K562 (cell line): ENCODE data around the gene ZNF292. TPM values are rescaled to one million over a fixed set of nuclear protein-coding genes. Genes with fewer than 3 reads are reported as not detected.

ENCODE experiments used
- ATAC-seq: fragments of 200-7000 bp; cut with Tn5 transposase; 3 replicates; pipeline ENCODE4 v1.9.1; 2020; ENCODE audit warnings: moderate library complexity
- BruUV-seq: library from RNA; stranded (reverse); fragments of 400-500 nt; replicated peaks from 2 replicates; lab custom pipeline; 2021; lab: Mats Ljungman, UMichigan
- CTCF ChIA-PET: fragments of 300-600 bp; formaldehyde crosslinking; extraction: SDS; loops from one replicate; lab custom pipeline; 2021; ENCODE audit warnings: low intra/inter-chr PET ratio; lab: Yijun Ruan, JAX
- POLR2A ChIA-PET: fragments of 300-600, 350-650 bp; sonication (Branson Sonifier 250); formaldehyde crosslinking; extraction: SDS; loops from one replicate; lab custom pipeline; 2021; ENCODE audit warnings: antibody characterized with exemption, inconsistent platforms; lab: Yijun Ruan, JAX
- DNase-seq, 4 experiments: peaks; one replicate each; pipeline versions ENCODE4 v3.0.0 to v3.0.0-alpha.2; 2011 to 2018; ENCODE audit warnings: low spot score in 3 of 4, mixed read lengths in 3 of 4; ENCODE audit errors: extremely low read depth in 1 of 4
- FAIRE-seq: peaks from 2 replicates; lab custom pipeline; 2011; peaks lifted over from hg19 to GRCh38; lab: Jason Lieb, UNC
- H2AFZ ChIP-seq: 2 replicates; pipeline ENCODE4 v1.6.0; 2011; ENCODE audit warnings: low read depth, low read length, control low read depth, inconsistent platforms
- H3K27ac ChIP-seq: fragments of 200-600 bp; 3 replicates; pipeline ENCODE4 v1.8.0; 2011; ENCODE audit warnings: low read depth, mild to moderate bottlenecking, control low read depth, inconsistent platforms, low read length, moderate library complexity, mixed read lengths; ENCODE audit errors: extremely low read depth
- H3K27me3 ChIP-seq, 2 experiments: fragments of 300-600 bp in 1 of 2; 2 replicates in 1 of 2; 3 replicates in 1 of 2; pipeline versions ENCODE4 v1.6.0 to v1.8.0; 2011; ENCODE audit warnings: inconsistent platforms in 2 of 2, low read length in 2 of 2, mild to moderate bottlenecking in 1 of 2, mixed read lengths in 1 of 2, moderate library complexity in 1 of 2; ENCODE audit not compliant: control insufficient read depth in 2 of 2, insufficient read depth in 2 of 2
- H3K36me3 ChIP-seq: fragments of 300-600 bp; 3 replicates; pipeline ENCODE4 v1.8.0; 2011; ENCODE audit warnings: mild to moderate bottlenecking, low read length, inconsistent platforms; ENCODE audit not compliant: control insufficient read depth, insufficient read depth
- H3K4me1 ChIP-seq, 2 experiments: fragments of 200-600 bp in 1 of 2; replicated peaks in 1 of 2; 2 replicates in 1 of 2; 3 replicates in 1 of 2; pipeline versions ENCODE4 v1.5.1 to v1.8.0; 2011; ENCODE audit warnings: inconsistent platforms in 2 of 2, low read length in 2 of 2, mild to moderate bottlenecking in 1 of 2, mixed read lengths in 1 of 2, moderate library complexity in 1 of 2; ENCODE audit not compliant: control insufficient read depth in 2 of 2, insufficient read depth in 2 of 2
- H3K4me2 ChIP-seq: 2 replicates; pipeline ENCODE4 v1.6.1; 2011; ENCODE audit warnings: low read length, control low read depth, inconsistent platforms, mixed read lengths; ENCODE audit not compliant: insufficient read depth
- H3K4me3 ChIP-seq: fragments of 200-600 bp; sonication (generic), shearing (Covaris generic); 2 replicates; pipeline ENCODE4 v1.5.1; 2016; ENCODE audit warnings: control low read depth, inconsistent platforms
- H3K79me2 ChIP-seq: fragments of 200-600 bp; 3 replicates; pipeline ENCODE4 v1.8.0; 2011; ENCODE audit warnings: low read length, inconsistent platforms; ENCODE audit not compliant: control insufficient read depth, insufficient read depth
- H3K9ac ChIP-seq, 2 experiments: 2 replicates each; pipeline versions ENCODE4 v1.6.0 to v1.6.1; 2011; ENCODE audit warnings: low read depth in 2 of 2, low read length in 2 of 2, control low read depth in 1 of 2, inconsistent platforms in 1 of 2, mild to moderate bottlenecking in 1 of 2, mixed read lengths in 1 of 2; ENCODE audit not compliant: insufficient read depth in 1 of 2
- H3K9me1 ChIP-seq: one replicate; pipeline ENCODE4 v1.6.0; 2011; ENCODE audit warnings: inconsistent platforms, mild to moderate bottlenecking, low read length, moderate library complexity; ENCODE audit not compliant: control insufficient read depth, insufficient read depth
- H3K9me3 ChIP-seq: replicated peaks from 2 replicates; pipeline ENCODE4 v1.5.1; 2011; ENCODE audit warnings: low read depth, low read length, inconsistent platforms; ENCODE audit not compliant: control insufficient read depth, insufficient read depth
- H4K20me1 ChIP-seq: replicated peaks from 2 replicates; pipeline ENCODE4 v1.6.1; 2011; ENCODE audit warnings: low read length, inconsistent platforms, mixed read lengths; ENCODE audit not compliant: control insufficient read depth, insufficient read depth
- BMI1 ChIP-seq: fragments of 150-350 bp; IDR thresholded peaks from 2 replicates; pipeline ENCODE4 v1.6.1; 2014; ENCODE audit warnings: low read length
- CTCF ChIP-seq, 3 experiments: IDR thresholded peaks in 2 of 3; conservative IDR thresholded peaks in 1 of 3; 2 replicates each; pipeline ENCODE4 v1.5.1; 2011 to 2012; ENCODE audit warnings: low read length in 3 of 3, mild to moderate bottlenecking in 3 of 3, control low read depth in 2 of 3, improper control_type of control experiment in 1 of 3, inconsistent platforms in 1 of 3, low read depth in 1 of 3, mixed read lengths in 1 of 3, moderate library complexity in 1 of 3; ENCODE audit not compliant: insufficient read depth in 2 of 3
- DMBX1 ChIP-seq: fragments of 250-450 bp; sonication (Bioruptor Pico); IDR thresholded peaks from 2 replicates; pipeline ENCODE4 v1.8.0; 2022; ENCODE audit warnings: inconsistent platforms, mild to moderate bottlenecking, moderate library complexity, borderline replicate concordance
- NONO ChIP-seq, 2 experiments: fragments of 200-400 bp in 1 of 2; fragments of 450-650 bp in 1 of 2; formaldehyde crosslinking in 1 of 2; IDR thresholded peaks; 2 replicates each; pipeline ENCODE4 v1.6.1; 2017; ENCODE audit warnings: low read depth in 2 of 2, mild to moderate bottlenecking in 2 of 2, moderate library complexity in 2 of 2, low read length in 1 of 2
- NR4A1 ChIP-seq, 2 experiments: fragments of 250-450 bp in 1 of 2; fragments of 450-650 bp in 1 of 2; sonication (Bioruptor Pico) in 1 of 2; IDR thresholded peaks; 2 replicates each; pipeline versions ENCODE4 v1.4.0 to v1.6.1; 2016 to 2020; ENCODE audit warnings: mild to moderate bottlenecking in 2 of 2, missing compliant biosample characterization in 1 of 2, missing genetic modification characterization in 1 of 2, moderate library complexity in 1 of 2
- PRPF4 ChIP-seq: fragments of 200-400 bp; formaldehyde crosslinking; IDR thresholded peaks from one replicate; pipeline ENCODE4 v1.6.1; 2017; ENCODE audit warnings: low read length, low read depth, mild to moderate bottlenecking; ENCODE audit not compliant: insufficient read depth, poor library complexity, severe bottlenecking
- RBM17 ChIP-seq: fragments of 200-400 bp; formaldehyde crosslinking; IDR thresholded peaks from 2 replicates; pipeline ENCODE4 v1.6.1; 2017; ENCODE audit warnings: low read depth, mild to moderate bottlenecking, low read length, borderline replicate concordance
- SPI1 ChIP-seq: IDR thresholded peaks from 2 replicates; pipeline ENCODE4 v1.6.1; 2011; ENCODE audit warnings: low read depth, low read length, control low read depth, borderline replicate concordance
- STAG1 ChIP-seq: sonication (generic); formaldehyde crosslinking; IDR thresholded peaks from 2 replicates; pipeline ENCODE4 v1.5.0; 2020; ENCODE audit warnings: missing genetic modification reagents, borderline replicate concordance
- ZNF449 ChIP-seq: fragments of 250-450 bp; sonication (Bioruptor Pico); IDR thresholded peaks from 2 replicates; pipeline ENCODE4 v1.8.0; 2022; ENCODE audit warnings: moderate library complexity, mild to moderate bottlenecking, inconsistent platforms
- WGBS: fragments of 100-300 bp; shearing (Covaris generic); methylation state at CpG from one replicate; pipeline ENCODE4 v1.1.6; 2016; ENCODE audit warnings: low coverage, mixed read lengths; ENCODE audit not compliant: insufficient coverage; ENCODE audit errors: missing lambda C conversion rate; 5-methylcytosine and 5-hydroxymethylcytosine counted together
- in situ Hi-C: fragments of 300-500 bp; cut with MboI; formaldehyde crosslinking; loops from 4 replicates; pipeline ENCODE4 v1.15.0; 2018; ENCODE audit warnings: inconsistent platforms, mixed read lengths
- intact Hi-C: fragments of 100-400 bp; cut with micrococcal nuclease; formaldehyde crosslinking; loops from 2 replicates; pipeline ENCODE4 v1.14.2; 2022
- polyA plus RNA-seq, 8 experiments: library from polyadenylated mRNA; depleted of rRNA in 4 of 8; stranded (reverse) in 5 of 8; unstranded in 3 of 8; fragments of >200 nt; fragmentation: Nextera tagmentation in 2 of 8; fragmentation: Illumina TruSeq in 1 of 8; extraction: Ambion mirVana in 2 of 8; extraction: Trizol in 1 of 8; gene quantifications; 2 replicates each; pipeline versions ENCODE4 v1.2.1 to v1.2.3, GENCODE V29; 2011 to 2014; ENCODE audit warnings: inconsistent platforms in 1 of 8, missing spikeins in 1 of 8
- total RNA-seq, 7 experiments: library from RNA; depleted of rRNA in 6 of 7; stranded (reverse); fragments of >200 nt in 6 of 7; fragmentation: Illumina TruSeq in 2 of 7; extraction: Trizol in 2 of 7; gene quantifications; 2 replicates each; pipeline versions ENCODE4 v1.2.1 to v1.2.3, GENCODE V29; 2011 to 2021; ENCODE audit warnings: low replicate concordance in 1 of 7

The ZNF292 gene
- total and polyA plus RNA-seq, 9 of the 15 experiments (the other 6 are each of a cell fraction or from before 2014, with no cell fraction given), result 4.4 to 17.1 (median 12.8) TPM

GRCh38 chr6:87122477-87122876, 32.9 kb upstream of the ZNF292 start:
- TF ChIP-seq NONO (IDR thresholded peaks at IDR 0.05; ENCODE audit: low read depth in 2 of 2, low read length in 1 of 2) (no peak), STAG1 (CRISPR knock-in tag) (no peak)
- TF ChIP-seq, all 486 proteins: peak for 0
- ChIA-PET CTCF (no interaction called here), POLR2A (no interaction called here)
- Histone ChIP-seq H3K4me1 (peaks cover 0 to 5% of the 10 kb centered on the region in 2 experiments; a peak in 1 of 5 replicates), H3K4me2 (no peak overlapping the region), H3K9ac (no peak overlapping the region), H3K9me3 (no peaks in the 10 kb centered on the region), H3K9me1 (no peaks in the 10 kb centered on the region), H2AFZ (no peak overlapping the region), H3K36me3 (no peaks in the 10 kb centered on the region), H3K4me3 (no peak overlapping the region), H4K20me1 (no peaks in the 10 kb centered on the region), H3K27me3 (no peaks in the 10 kb centered on the region; a peak in 1 of 5 replicates), H3K27ac (no peak overlapping the region), H3K79me2 (no peaks in the 10 kb centered on the region)
- ATAC-seq, result no peak
- 57% methylated on average over 5 of the region's 51 CpGs for WGBS
- FAIRE-seq, result no peak
- intact Hi-C loops (no loop called here), in situ Hi-C loops (no loop called here)
- no peak for DNase-seq
- BruUV-seq, result no TSS peak

- no peaks in the 10 kb centered on the region for H4K20me1 ChIP-seq
- BruUV-seq, result no TSS peak
- ATAC-seq (no peak), FAIRE-seq (no peak), DNase-seq (no peak)
- H2AFZ ChIP-seq, result no peak overlapping the region
- H3K4me2 ChIP-seq, result no peak overlapping the region
- no peaks in the 10 kb centered on the region for H3K36me3 ChIP-seq
- H3K4me1 ChIP-seq, result peaks cover 0 to 5% of the 10 kb centered on the region in 2 experiments; a peak in 1 of 5 replicates
- CTCF ChIA-PET, result no interaction called here
- no peaks in the 10 kb centered on the region for H3K9me3 ChIP-seq
- POLR2A ChIA-PET, result no interaction called here
- H3K27me3 ChIP-seq, result no peaks in the 10 kb centered on the region; a peak in 1 of 5 replicates
- H3K27ac ChIP-seq, result no peak overlapping the region
- H3K9ac ChIP-seq, result no peak overlapping the region
- H3K4me3 ChIP-seq, result no peak overlapping the region
- WGBS, result 3% methylated on average over 5 of the region's 5 CpGs
- no peaks in the 10 kb centered on the region for H3K9me1 ChIP-seq
- in situ Hi-C loops, result no loop called here
- intact Hi-C loops, result no loop called here
- no peaks in the 10 kb centered on the region for H3K79me2 ChIP-seq
- TF ChIP-seq RBM17, result no peak
- no peak for TF ChIP-seq BMI1
- TF ChIP-seq DMBX1 (CRISPR knock-in tag), result no peak
- TF ChIP-seq NR4A1 (CRISPR knock-in tag; IDR thresholded peaks at IDR 0.05), result no peak
- no peak for TF ChIP-seq NR4A1 (tag; IDR thresholded peaks at IDR 0.05)
- no peak for TF ChIP-seq SPI1
- TF ChIP-seq CTCF (IDR thresholded peaks at IDR 0.05 in 2 of 3, conservative IDR thresholded peaks at IDR 0.05 in 1 of 3; ENCODE audit: insufficient read depth in 2 of 3, low read depth in 1 of 3, low read length in 3 of 3), result no peak
- TF ChIP-seq ZNF449 (CRISPR knock-in tag), result no peak
- no peak for TF ChIP-seq PRPF4
These were observed 31.3 kb upstream of the ZNF292 start for GRCh38 chr6:87124074-87124473.
